Measurements from ENCODE around the gene ABHD18.

Gene ABHD18

GRCh38 chr4:128076464-128076863 lies 111.3 kb downstream of the ABHD18 start:
- DNase-seq (ENCODE audit: extremely low read depth, low read depth) = no peak
- no peak for TF ChIP-seq CTCF (IDR thresholded peaks at IDR 0.05; ENCODE audit: low read depth, low read length)
